Heart right ventricle (tissue), 16 donors: ENCODE results near the gene TRIM16. TPM values are rescaled to one million over a fixed set of nuclear protein-coding genes. Genes with fewer than 3 reads are reported as not detected.
"Not testable (repeated sequence)": the region's sequence is repeated elsewhere in the genome, so short reads cannot be mapped to it uniquely, and the experiment has no call there.

Experiments
- ATAC-seq, 8 donors: fragments of 200-7000 bp; cut with Tn5 transposase; one replicate each; pipeline ENCODE4 v1.9.1; 2020; ENCODE audit warnings: mild to moderate bottlenecking in 8 of 8, moderate library complexity in 8 of 8, moderate number of reproducible peaks in 1 of 8
- DNase-seq, 2 donors: peaks; one replicate each; pipeline ENCODE4 v3.0.0-alpha.2; 2020
- H3K27ac ChIP-seq, 10 donors: fragments of 200-600 bp; sonication (generic) in 2 of 10; one replicate each; pipeline versions ENCODE4 v1.5.0 to v1.8.0; 2020 to 2022; ENCODE audit warnings: mild to moderate bottlenecking in 3 of 10
- H3K27me3 ChIP-seq, 7 donors: fragments of 200-600 bp; one replicate each; pipeline ENCODE4 v1.8.0; 2021 to 2022; ENCODE audit warnings: mild to moderate bottlenecking in 2 of 7
- H3K36me3 ChIP-seq, 9 donors: fragments of 200-600 bp; sonication (generic) in 1 of 9; one replicate each; pipeline versions ENCODE4 v1.5.0 to v1.8.0; 2020 to 2022; ENCODE audit warnings: mild to moderate bottlenecking in 2 of 9
- H3K4me1 ChIP-seq, 9 donors: fragments of 200-600 bp; sonication (generic) in 1 of 9; one replicate each; pipeline versions ENCODE4 v1.5.0 to v1.8.0; 2020 to 2022; ENCODE audit warnings: mild to moderate bottlenecking in 4 of 9
- H3K4me3 ChIP-seq, 10 donors: fragments of 200-600 bp; sonication (generic) in 2 of 10; one replicate each; pipeline versions ENCODE4 v1.5.0 to v1.8.0; 2020 to 2022; ENCODE audit warnings: mild to moderate bottlenecking in 7 of 10, moderate library complexity in 2 of 10
- H3K9me3 ChIP-seq, 11 donors: fragments of 200-600 bp in 10 of 11; sonication (generic) in 2 of 11; one replicate each; pipeline versions ENCODE4 v1.5.0 to v1.8.0; 2013 to 2022; ENCODE audit warnings: mild to moderate bottlenecking in 2 of 11, control low read depth in 1 of 11, moderate library complexity in 1 of 11
- WGBS, 2 donors: extraction: QIAGEN DNeasy Blood & Tissue Kit; methylation state at CpG; one replicate each; pipeline ENCODE4 v1.1.7; 2013; ENCODE audit warnings: inconsistent platforms in 1 of 2; 5-methylcytosine and 5-hydroxymethylcytosine counted together
- intact Hi-C, 10 donors: fragments of 100-400 bp; cut with DNase I; formaldehyde crosslinking; loops; one replicate each; pipeline versions ENCODE4 v1.11.1 to v1.14.2; 2022
- polyA plus RNA-seq, 2 donors: library from polyadenylated mRNA; stranded (reverse); fragments of 200-250 nt; gene quantifications; one replicate each; pipeline ENCODE4 v1.2.3, GENCODE V29; 2013
- total RNA-seq, 10 donors: library from RNA; stranded (reverse); fragmentation: NEBNext Ultra II Directional in 3 of 10; extraction: Animal tissue kit (Norgen Biotek cat#: 25700) in 3 of 10; gene quantifications; one replicate each; pipeline versions ENCODE4 v1.2.1 to v1.2.4, GENCODE V29; 2021 to 2023
- donor health status: Arrhythmogenic right ventricular cardiomyopathy.
- donor health status: ischemic (EF 13 %, LVEDD 7.1; RV severe dilation, severe dysfunction).
- donor health status: healthy with polysubstance abuse.
- donor health status: DM: no; HTN: yes; CAD: no.
- donor health status: DM: no; HTN: no; CAD: no.
- donor health status: ischemic (EF 25% LVEDD 6.9; RV normal size, moderate dysfunction).
- donor health status: ischemic (EF 25% LVEDD 5.7; RV mildly dilated, moderate dysfunction).
- donor health status: healthy.
- donor health status: DM: yes; HTN: yes; CAD: no.
- donor health status: Ischemic cardiomyopathy.
- donor health status: ischemic (EF 35%, LVEDD 5.7; RV mildly dilated, moderate dysfunction).
- donor health status: nonischemic (EF 11% LVEDD 7.7; RV severe dilation, severe dysfunction).
- donor health status: DM: yes; HTN: yes; CAD: no.
- donor health status: PGD.
- donor health status: ischemic (EF 29% LVEDD 5.4; RV normal size, mild dysfunction).
- donor health status: nonischemic (EF 23%, LVEDD 6.1; RV moderate dilation, normal function).

TRIM16 gene
- total and polyA plus RNA-seq, 12 donors: 8.2 to 41.5 (median 18.5) TPM

GRCh38 chr17:15630930-15631453 lies 53.1 kb downstream of the TRIM16 start:
- ATAC-seq: not testable (repeated sequence)

GRCh38 chr17:15629991-15630390 lies 54.1 kb downstream of the TRIM16 start:
- intact Hi-C loops, H3K4me1 ChIP-seq, H3K4me3 ChIP-seq, DNase-seq, H3K27ac ChIP-seq, H3K27me3 ChIP-seq, H3K9me3 ChIP-seq: not testable (repeated sequence)
- peak in 3 of 8 donors; percentile 47 to 61 (median 60) for ATAC-seq
- peaks cover 0 to 60% (median 7%) of the 10 kb centered on the region in 9 donors for H3K36me3 ChIP-seq
- 84 to 92% methylated on average over 7 of the region's 7 CpGs for WGBS, 2 donors

More at GRCh38 chr17:15630930-15631453, 53.1 kb downstream of the TRIM16 start:
- intact Hi-C loops, H3K9me3 ChIP-seq, H3K27me3 ChIP-seq, H3K4me1 ChIP-seq, H3K27ac ChIP-seq, DNase-seq, H3K4me3 ChIP-seq: not testable (repeated sequence)
- peaks cover 0 to 63% (median 7%) of the 10 kb centered on the region in 9 donors for H3K36me3 ChIP-seq
- 87 to 94% methylated on average over 2 of the region's 2 CpGs for WGBS, 2 donors

GRCh38 chr17:15623661-15624209 lies 60.4 kb downstream of the TRIM16 start:
- WGBS, 2 donors: 59 to 68% methylated on average over 3 of the region's 3 CpGs
- H3K27ac ChIP-seq, H3K27me3 ChIP-seq, H3K9me3 ChIP-seq, intact Hi-C loops, ATAC-seq, DNase-seq, H3K4me3 ChIP-seq, H3K4me1 ChIP-seq: not testable (repeated sequence)
- H3K36me3 ChIP-seq: peaks cover 0 to 18% (median 0%) of the 10 kb centered on the region in 9 donors

GRCh38 chr17:15623255-15623654 lies 60.9 kb downstream of the TRIM16 start:
- intact Hi-C loops, H3K4me3 ChIP-seq, H3K9me3 ChIP-seq, DNase-seq, H3K27ac ChIP-seq, ATAC-seq, H3K4me1 ChIP-seq, H3K27me3 ChIP-seq: not testable (repeated sequence)
- 72 to 81% methylated on average over 3 of the region's 4 CpGs for WGBS, 2 donors
- H3K36me3 ChIP-seq: peaks cover 0 to 13% (median 0%) of the 10 kb centered on the region in 9 donors

- H3K4me3 ChIP-seq, DNase-seq, H3K27me3 ChIP-seq, H3K27ac ChIP-seq, H3K9me3 ChIP-seq, H3K36me3 ChIP-seq, H3K4me1 ChIP-seq, intact Hi-C loops: not testable (repeated sequence)
- ATAC-seq: peak in 4 of 8 donors; percentile 26 to 47 (median 40)
- WGBS, 2 donors: 81% methylated on average over 5 to 6 of the region's 8 CpGs
Measured at GRCh38 chr17:15622124-15622523, 62.0 kb downstream of the TRIM16 start.

- 41 to 44% methylated on average over 11 of the region's 12 CpGs for WGBS, 2 donors
- peak within 1 kb of the TSS in 5 of 10 donors; percentile 19 to 35 (median 26) for H3K4me3 ChIP-seq
- H3K36me3 ChIP-seq, H3K9me3 ChIP-seq, intact Hi-C loops, H3K4me1 ChIP-seq, H3K27me3 ChIP-seq, DNase-seq, H3K27ac ChIP-seq: not testable (repeated sequence)
- ATAC-seq: peak in 7 of 8 donors; percentile 41 to 74 (median 64)
Measured at GRCh38 chr17:15619331-15620058, 64.6 kb downstream of the TRIM16 start, which contains the start of gene FBXW10B. Gene FBXW10B (minus strand): TSS chr17:15619704. CDS start chr17:15619512, 192 bp downstream.

GRCh38 chr17:15616828-15617227 lies 67.3 kb downstream of the TRIM16 start:
- ATAC-seq, H3K9me3 ChIP-seq, H3K27me3 ChIP-seq, H3K36me3 ChIP-seq, H3K4me1 ChIP-seq, H3K4me3 ChIP-seq, intact Hi-C loops, DNase-seq, H3K27ac ChIP-seq: not testable (repeated sequence)
- 65 to 67% methylated on average over 4 of the region's 4 CpGs for WGBS, 2 donors

GRCh38 chr17:15615850-15616249 lies 68.3 kb downstream of the TRIM16 start:
- H3K4me1 ChIP-seq, DNase-seq, H3K9me3 ChIP-seq, H3K4me3 ChIP-seq, H3K36me3 ChIP-seq, H3K27me3 ChIP-seq, intact Hi-C loops, H3K27ac ChIP-seq, ATAC-seq: not testable (repeated sequence)
- WGBS, 2 donors: 63 to 66% methylated on average over 5 to 6 of the region's 6 CpGs

GRCh38 chr17:15613111-15613510 lies 71.0 kb downstream of the TRIM16 start:
- ATAC-seq, intact Hi-C loops, DNase-seq, H3K4me1 ChIP-seq, H3K27me3 ChIP-seq, H3K36me3 ChIP-seq, H3K4me3 ChIP-seq, H3K27ac ChIP-seq, H3K9me3 ChIP-seq: not testable (repeated sequence)
- WGBS, 2 donors: 100% methylated on average over 1 of the region's 1 CpG

- H3K27ac ChIP-seq, DNase-seq, H3K4me3 ChIP-seq, H3K36me3 ChIP-seq, H3K27me3 ChIP-seq, intact Hi-C loops, H3K4me1 ChIP-seq, ATAC-seq, H3K9me3 ChIP-seq: not testable (repeated sequence)
- 97 to 100% methylated on average over 8 of the region's 8 CpGs for WGBS, 2 donors
Measured at GRCh38 chr17:15592960-15593359, 91.2 kb downstream of the TRIM16 start.

GRCh38 chr17:15591986-15592385 lies 92.1 kb downstream of the TRIM16 start:
- H3K4me1 ChIP-seq, intact Hi-C loops, H3K27me3 ChIP-seq, H3K4me3 ChIP-seq, H3K36me3 ChIP-seq, ATAC-seq, H3K27ac ChIP-seq, DNase-seq, H3K9me3 ChIP-seq: not testable (repeated sequence)
- WGBS, 2 donors: 81 to 87% methylated on average over 5 of the region's 5 CpGs
